ENCODE results near the gene INTS12. TPM values are rescaled to one million over a fixed set of nuclear protein-coding genes. Genes with fewer than 3 reads are reported as not detected.

Gene INTS12
- total RNA-seq, result 10 to 100 TPM; 11.6 to 24.0 (median 15.9) TPM

GRCh38 chr4:105708181-105709080 is at the start of gene INTS12, which contains the start of gene GSTCD:
Gene INTS12, minus strand, starts transcription at chr4:105708689. Its CDS starts 8,684 bp downstream, at chr4:105700005.
Gene GSTCD, plus strand, starts transcription at chr4:105708784. Its CDS starts 8,830 bp downstream, at chr4:105717614.
- intact Hi-C loops (cut with DNase I), result no loop called here
- WGBS, 2 donors, result 1% methylated on average over 27 to 28 of the region's 63 CpGs
- TF ChIP-seq CTCF (IDR thresholded peaks at IDR 0.05) (peak in 2 of 6 experiments; percentile 19 to 23), POLR2A (IDR thresholded peaks at IDR 0.05) (peak in 1 of 4 donors; percentile 70)
- DNase-seq, result peak; percentile 56
- H3K9me3 ChIP-seq, result no peaks in the 10 kb centered on the region
- no peaks in the 10 kb centered on the region for H3K36me3 ChIP-seq
- peaks cover 0 to 33% (median 15%) of the 10 kb centered on the region in 3 donors for H3K4me1 ChIP-seq
- no peaks in the 10 kb centered on the region for H3K27me3 ChIP-seq
- H3K4me3 ChIP-seq, result peak within 1 kb of the TSS; percentile 76 to 95 (median 86)
- H3K27ac ChIP-seq, result peak within 1 kb of the TSS; percentile 87 to 95 (median 91)

- H3K27ac ChIP-seq, result no peak overlapping the region
- TF ChIP-seq CTCF (IDR thresholded peaks at IDR 0.05), result no peak
- TF ChIP-seq POLR2A (IDR thresholded peaks at IDR 0.05), result no peak
- no peaks in the 10 kb centered on the region for H3K27me3 ChIP-seq
- H3K4me3 ChIP-seq, result no peak overlapping the region
- no peaks in the 10 kb centered on the region for H3K9me3 ChIP-seq
- H3K4me1 ChIP-seq, result no peaks in the 10 kb centered on the region
- no peak for DNase-seq
- H3K36me3 ChIP-seq, result no peaks in the 10 kb centered on the region
- intact Hi-C loops (cut with DNase I), result no loop called here
Measured at GRCh38 chr4:105755375-105755774, 46.9 kb upstream of the INTS12 start.

- no peak for TF ChIP-seq POLR2A (IDR thresholded peaks at IDR 0.05)
- TF ChIP-seq CTCF (IDR thresholded peaks at IDR 0.05), result no peak
- Histone ChIP-seq H3K4me3 (no peak overlapping the region), H3K4me1 (no peaks in the 10 kb centered on the region), H3K9me3 (no peaks in the 10 kb centered on the region), H3K36me3 (no peaks in the 10 kb centered on the region), H3K27me3 (no peaks in the 10 kb centered on the region), H3K27ac (no peak overlapping the region)
- no peak for DNase-seq
- 88 to 91% methylated on average over 1 of the region's 1 CpG for WGBS, 2 donors
- intact Hi-C loops (cut with DNase I), result no loop called here
Measured at GRCh38 chr4:105753361-105753760, 44.9 kb upstream of the INTS12 start.

GRCh38 chr4:105751718-105752299 is 43.3 kb upstream of the INTS12 start:
- Histone ChIP-seq H3K27ac (no peak overlapping the region), H3K27me3 (no peaks in the 10 kb centered on the region), H3K4me1 (no peaks in the 10 kb centered on the region), H3K9me3 (no peaks in the 10 kb centered on the region), H3K4me3 (no peak overlapping the region), H3K36me3 (no peaks in the 10 kb centered on the region)
- DNase-seq, result no peak
- 44 to 47% methylated on average over 2 of the region's 2 CpGs for WGBS, 2 donors
- intact Hi-C loops (cut with DNase I), result no loop called here
- TF ChIP-seq POLR2A (IDR thresholded peaks at IDR 0.05) (no peak), CTCF (IDR thresholded peaks at IDR 0.05) (no peak)

- Histone ChIP-seq H3K27me3 (no peaks in the 10 kb centered on the region), H3K4me1 (no peaks in the 10 kb centered on the region), H3K27ac (no peak overlapping the region), H3K36me3 (no peaks in the 10 kb centered on the region), H3K9me3 (no peaks in the 10 kb centered on the region), H3K4me3 (no peak overlapping the region)
- intact Hi-C loops (cut with DNase I), result no loop called here
- DNase-seq, result no peak
- TF ChIP-seq CTCF (IDR thresholded peaks at IDR 0.05) (no peak), POLR2A (IDR thresholded peaks at IDR 0.05) (no peak)
- WGBS, 2 donors, result 69 to 91% methylated on average over 3 of the region's 3 CpGs
Measured at GRCh38 chr4:105748222-105748621, 39.7 kb upstream of the INTS12 start.

Data from esophagus squamous epithelium (tissue), 5 donors.